ENCODE data around the gene IGSF21. TPM values are rescaled to one million over a fixed set of nuclear protein-coding genes. Genes with fewer than 3 reads are reported as not detected.

Gene IGSF21
- total RNA-seq, 1 donor from 2014 or later = 3.2 TPM

DNA sequence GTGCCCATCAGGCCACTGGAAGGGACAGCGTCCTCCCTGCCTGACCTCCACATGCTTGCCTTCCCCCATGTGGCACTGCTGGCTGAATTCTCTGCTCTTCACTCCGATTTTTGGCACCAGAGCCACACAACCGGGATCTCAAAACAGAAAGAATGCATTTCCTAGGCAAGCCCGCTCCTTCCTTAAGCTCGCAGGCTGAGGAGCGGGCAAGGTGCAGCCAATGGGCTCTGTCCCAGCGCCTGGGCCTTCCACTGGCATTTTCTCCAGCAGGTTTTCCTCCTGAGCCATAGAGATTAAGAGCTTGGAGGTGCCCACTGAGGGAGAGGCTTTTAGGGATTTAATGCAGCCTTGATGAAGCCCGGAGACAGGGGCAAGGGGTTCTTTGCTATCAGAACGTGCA is 158.0 kb downstream of the IGSF21 start:
- no peaks in the 10 kb centered on the region for H3K36me3 ChIP-seq
- no peaks in the 10 kb centered on the region for H3K4me1 ChIP-seq
- no peak for DNase-seq (ENCODE audit: extremely low spot score in 2 of 2)
- no peak overlapping the region for H3K27ac ChIP-seq
- no peaks in the 10 kb centered on the region for H3K27me3 ChIP-seq
- no peak overlapping the region for H3K4me3 ChIP-seq
- TF ChIP-seq POLR2AphosphoS5 (IDR thresholded peaks at IDR 0.05; ENCODE audit: insufficient read depth in 1 of 2, low read depth in 1 of 2) (no peak), POLR2A (IDR thresholded peaks at IDR 0.05) (no peak), CTCF (IDR thresholded peaks at IDR 0.05) (no peak)
- no peaks in the 10 kb centered on the region for H3K9me3 ChIP-seq
- intact Hi-C loops (cut with DNase I) = no loop called here

- TF ChIP-seq CTCF (IDR thresholded peaks at IDR 0.05) (no peak), POLR2A (IDR thresholded peaks at IDR 0.05) (no peak), POLR2AphosphoS5 (IDR thresholded peaks at IDR 0.05; ENCODE audit: insufficient read depth in 1 of 2, low read depth in 1 of 2) (no peak)
- no peaks in the 10 kb centered on the region for H3K36me3 ChIP-seq
- no peak for DNase-seq (ENCODE audit: extremely low spot score in 2 of 2)
- no peaks in the 10 kb centered on the region for H3K9me3 ChIP-seq
- no peaks in the 10 kb centered on the region for H3K4me1 ChIP-seq
- no peaks in the 10 kb centered on the region for H3K27me3 ChIP-seq
- no peak overlapping the region for H3K4me3 ChIP-seq
- intact Hi-C loops (cut with DNase I) = no loop called here
- H3K27ac ChIP-seq = no peak overlapping the region
Measured at GRCh38 chr1:18266391-18266790, 158.8 kb downstream of the IGSF21 start.

DNA sequence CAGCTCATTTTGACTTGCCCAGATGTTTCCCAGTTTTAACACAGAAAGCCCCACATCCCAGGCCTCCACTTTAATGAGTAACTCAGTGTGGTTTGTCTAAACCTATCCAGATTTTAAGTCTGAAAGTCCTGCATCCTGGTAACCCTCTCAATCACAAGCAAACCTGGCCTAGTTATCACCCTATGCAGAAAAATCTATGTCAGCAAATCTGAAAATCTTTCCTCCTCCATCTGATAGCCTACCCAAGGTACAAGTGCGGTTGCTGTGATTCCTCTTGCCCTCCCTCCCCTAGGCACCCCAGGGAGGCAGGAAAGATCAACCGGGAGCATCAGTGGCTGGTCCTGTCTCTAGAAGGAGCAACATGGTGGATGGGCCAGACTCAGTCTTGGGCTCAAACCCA is 163.7 kb downstream of the IGSF21 start:
- no peak for DNase-seq (ENCODE audit: extremely low spot score in 2 of 2)
- Histone ChIP-seq H3K27ac (no peak overlapping the region), H3K4me3 (no peak overlapping the region), H3K4me1 (no peaks in the 10 kb centered on the region), H3K9me3 (no peaks in the 10 kb centered on the region), H3K27me3 (no peaks in the 10 kb centered on the region), H3K36me3 (no peaks in the 10 kb centered on the region)
- TF ChIP-seq CTCF (IDR thresholded peaks at IDR 0.05) (no peak), POLR2AphosphoS5 (IDR thresholded peaks at IDR 0.05; ENCODE audit: insufficient read depth in 1 of 2, low read depth in 1 of 2) (no peak), POLR2A (IDR thresholded peaks at IDR 0.05) (no peak)
- intact Hi-C loops (cut with DNase I) = no loop called here

GRCh38 chr1:18278946-18279345 is 171.3 kb downstream of the IGSF21 start:
- Histone ChIP-seq H3K27ac (no peak overlapping the region), H3K4me1 (no peaks in the 10 kb centered on the region), H3K4me3 (no peak overlapping the region), H3K27me3 (no peaks in the 10 kb centered on the region), H3K9me3 (no peaks in the 10 kb centered on the region), H3K36me3 (no peaks in the 10 kb centered on the region)
- intact Hi-C loops (cut with DNase I) = no loop called here
- no peak for DNase-seq (ENCODE audit: extremely low spot score in 2 of 2)
- no peak for TF ChIP-seq CTCF (IDR thresholded peaks at IDR 0.05)
- TF ChIP-seq POLR2A (IDR thresholded peaks at IDR 0.05) = no peak
- TF ChIP-seq POLR2AphosphoS5 (IDR thresholded peaks at IDR 0.05; ENCODE audit: insufficient read depth in 1 of 2, low read depth in 1 of 2) = no peak

- no peak overlapping the region for H3K27ac ChIP-seq
- TF ChIP-seq POLR2A (IDR thresholded peaks at IDR 0.05) (no peak), POLR2AphosphoS5 (IDR thresholded peaks at IDR 0.05; ENCODE audit: insufficient read depth in 1 of 2, low read depth in 1 of 2) (no peak), CTCF (IDR thresholded peaks at IDR 0.05) (no peak)
- H3K9me3 ChIP-seq = no peaks in the 10 kb centered on the region
- H3K36me3 ChIP-seq = no peaks in the 10 kb centered on the region
- H3K27me3 ChIP-seq = no peaks in the 10 kb centered on the region
- H3K4me1 ChIP-seq = no peaks in the 10 kb centered on the region
- no peak for DNase-seq (ENCODE audit: extremely low spot score in 2 of 2)
- intact Hi-C loops (cut with DNase I) = no loop called here
- no peak overlapping the region for H3K4me3 ChIP-seq
Measured at GRCh38 chr1:18279351-18280074, 171.9 kb downstream of the IGSF21 start.

All from vagina (tissue), 2 donors.